Fibroblast of villous mesenchyme (primary cell): ENCODE data around the gene PRTG. TPM values are rescaled to one million over a fixed set of nuclear protein-coding genes. Genes with fewer than 3 reads are reported as not detected.
A peak's percentile ranks its signal among the peaks of the same experiment; 100 is the strongest.
"Not testable (repeated sequence)": the region's sequence is repeated elsewhere in the genome, so short reads cannot be mapped to it uniquely, and the experiment has no call there.

Experiments
- DNase-seq: peaks from one replicate; pipeline ENCODE4 v3.0.0-alpha.2; 2010; ENCODE audit warnings: low read depth
- H3K4me3 ChIP-seq: 2 replicates; pipeline ENCODE4 v1.5.1; 2011; ENCODE audit warnings: low read depth, mild to moderate bottlenecking, low read length
- CTCF ChIP-seq: IDR thresholded peaks from 2 replicates; pipeline ENCODE4 v1.5.1; 2012; ENCODE audit warnings: low read depth, mild to moderate bottlenecking, low read length; ENCODE audit not compliant: insufficient read depth
- total RNA-seq: library from RNA; depleted of rRNA; stranded (reverse); fragments of >200 nt; gene quantifications from 2 replicates; pipeline ENCODE4 v1.2.3, GENCODE V29; 2012

Gene PRTG
- total RNA-seq, 1 donor: 6.9 TPM

GRCh38 chr15:55737373-55737772 lies 5.6 kb downstream of the PRTG start:
- DNase-seq: peak; percentile 66
- no peak for TF ChIP-seq CTCF
- H3K4me3 ChIP-seq: no peak overlapping the region

- DNase-seq: no peak
- no peak for TF ChIP-seq CTCF
- no peak overlapping the region for H3K4me3 ChIP-seq
Observed at GRCh38 chr15:55736756-55737155, 6.2 kb downstream of the PRTG start.

- no peak for TF ChIP-seq CTCF
- DNase-seq: no peak
- no peak overlapping the region for H3K4me3 ChIP-seq
Observed at GRCh38 chr15:55734641-55735040, 8.3 kb downstream of the PRTG start.

GRCh38 chr15:55733461-55733860 lies 9.5 kb downstream of the PRTG start:
- not testable (repeated sequence) for H3K4me3 ChIP-seq, DNase-seq

GRCh38 chr15:55721554-55722185 lies 21.3 kb downstream of the PRTG start:
- TF ChIP-seq CTCF: no peak
- H3K4me3 ChIP-seq: no peak overlapping the region
- DNase-seq: no peak

GRCh38 chr15:55715355-55716076 lies 27.4 kb downstream of the PRTG start:
- peak; percentile 54 for DNase-seq
- no peak for TF ChIP-seq CTCF
- no peak overlapping the region for H3K4me3 ChIP-seq

GRCh38 chr15:55714064-55714463 lies 28.9 kb downstream of the PRTG start:
- DNase-seq: no peak
- no peak overlapping the region for H3K4me3 ChIP-seq
- TF ChIP-seq CTCF: no peak
